Astrocyte of the spinal cord (primary cell): Measurements from ENCODE around the gene INO80B.
"Not testable (repeated sequence)": the region's sequence is repeated elsewhere in the genome, so short reads cannot be mapped to it uniquely, and the experiment has no call there.

Source experiments
- DNase-seq: peaks from one replicate; pipeline ENCODE4 v3.0.0; 2011; ENCODE audit warnings: low read depth, low spot score
- H3K4me3 ChIP-seq: 2 replicates; pipeline ENCODE4 v1.5.1; 2011; ENCODE audit warnings: low read depth, mild to moderate bottlenecking, low read length, moderate library complexity
- CTCF ChIP-seq: IDR thresholded peaks from 2 replicates; pipeline ENCODE4 v1.5.1; 2012; ENCODE audit warnings: low read depth, mild to moderate bottlenecking, low read length, inconsistent platforms
- in situ Hi-C: cut with HindIII; loops from 2 replicates; pipeline ENCODE4 v1.10.0; 2017; ENCODE audit warnings: low sequenced_read_pairs

INO80B gene

GRCh38 chr2:74461187-74462053, 6.5 kb downstream of the INO80B start:
- no peak overlapping the region for H3K4me3 ChIP-seq
- no peak for DNase-seq
- in situ Hi-C loops = no loop called here
- TF ChIP-seq CTCF = no peak

GRCh38 chr2:74462054-74462785, 7.3 kb downstream of the INO80B start:
- in situ Hi-C loops = no loop called here
- H3K4me3 ChIP-seq = no peak overlapping the region
- DNase-seq = no peak
- TF ChIP-seq CTCF = no peak

- TF ChIP-seq CTCF = no peak
- DNase-seq = no peak
- in situ Hi-C loops = no loop called here
Measured at GRCh38 chr2:74462786-74463105, 7.9 kb downstream of the INO80B start.

GRCh38 chr2:74464406-74464805, 9.5 kb downstream of the INO80B start:
- no peak for DNase-seq
- in situ Hi-C loops = no loop called here

More at GRCh38 chr2:74462786-74463105, 7.9 kb downstream of the INO80B start:
- no peak overlapping the region for H3K4me3 ChIP-seq

GRCh38 chr2:74470742-74471141, 15.9 kb downstream of the INO80B start:
- H3K4me3 ChIP-seq, in situ Hi-C loops, DNase-seq: not testable (repeated sequence)

More at GRCh38 chr2:74464406-74464805, 9.5 kb downstream of the INO80B start:
- no peak for TF ChIP-seq CTCF
- peak overlapping the region; percentile 84 for H3K4me3 ChIP-seq

GRCh38 chr2:74471332-74472065, 16.6 kb downstream of the INO80B start:
- DNase-seq = no peak
- no peak for TF ChIP-seq CTCF
- H3K4me3 ChIP-seq = peak overlapping the region; percentile 64
- in situ Hi-C loops = no loop called here
